H1 (cell line): Measurements from ENCODE around the gene FGD6. TPM values are rescaled to one million over a fixed set of nuclear protein-coding genes. Genes with fewer than 3 reads are reported as not detected.

Source experiments
- CTCF ChIA-PET: fragments of 300-600 bp; sonication (Branson Sonifier 250); formaldehyde crosslinking; loops from one replicate; lab custom pipeline; 2021; ENCODE audit not compliant: partially characterized antibody; lab: Charles Lee
- POLR2A ChIA-PET: fragments of 300-600 bp; sonication (Branson Sonifier 250); formaldehyde crosslinking; loops from one replicate; lab custom pipeline; 2021; ENCODE audit warnings: inconsistent platforms; ENCODE audit not compliant: partially characterized antibody; lab: Charles Lee
- DNase-seq, 2 experiments: peaks; one replicate each; pipeline versions ENCODE4 v3.0.0 to v3.0.0-alpha.2; 2010 to 2022; ENCODE audit warnings: low spot score in 2 of 2, low read depth in 1 of 2, mixed read lengths in 1 of 2
- FAIRE-seq: peaks from 2 replicates; lab custom pipeline; 2011; peaks lifted over from hg19 to GRCh38; lab: Jason Lieb, UNC
- H2AFZ ChIP-seq: 2 replicates; pipeline ENCODE4 v1.8.1; 2012; ENCODE audit warnings: low read length, inconsistent platforms
- H2AK5ac ChIP-seq: 2 replicates; pipeline ENCODE4 v1.6.1; 2013; ENCODE audit warnings: low read depth, low read length
- H2BK120ac ChIP-seq: replicated peaks from 2 replicates; pipeline ENCODE3; 2013; ENCODE audit warnings: low read depth, low read length, inconsistent platforms
- H2BK12ac ChIP-seq: 2 replicates; pipeline ENCODE4 v1.6.1; 2013; ENCODE audit warnings: low read depth, low read length
- H2BK15ac ChIP-seq: 2 replicates; pipeline ENCODE4 v1.6.1; 2013; ENCODE audit warnings: low read length
- H2BK20ac ChIP-seq: 2 replicates; pipeline ENCODE4 v1.6.1; 2013; ENCODE audit warnings: low read length
- H2BK5ac ChIP-seq: 2 replicates; pipeline ENCODE4 v1.6.1; 2013; ENCODE audit warnings: low read depth, low read length
- H3K14ac ChIP-seq: 2 replicates; pipeline ENCODE4 v1.6.1; 2013; ENCODE audit warnings: inconsistent platforms; ENCODE audit not compliant: insufficient read length
- H3K18ac ChIP-seq: 2 replicates; pipeline ENCODE4 v1.6.1; 2013; ENCODE audit warnings: low read length; ENCODE audit errors: extremely low read depth
- H3K23ac ChIP-seq: 2 replicates; pipeline ENCODE4 v1.6.1; 2013; ENCODE audit warnings: inconsistent platforms; ENCODE audit not compliant: insufficient read length
- H3K23me2 ChIP-seq: 2 replicates; pipeline ENCODE4 v1.6.1; 2013; ENCODE audit warnings: low read depth, low read length
- H3K27ac ChIP-seq: 2 replicates; pipeline ENCODE4 v1.6.1; 2011; ENCODE audit warnings: low read depth, low read length, inconsistent platforms
- H3K27me3 ChIP-seq, 4 experiments: replicated peaks in 1 of 4; 1 replicate in 1 of 4; 2 replicates in 3 of 4; pipeline versions ENCODE4 v1.6.1 to v1.8.1; 2011 to 2013; ENCODE audit warnings: low read length in 3 of 4, mild to moderate bottlenecking in 3 of 4, inconsistent platforms in 2 of 4, mixed read lengths in 2 of 4, moderate library complexity in 1 of 4; ENCODE audit not compliant: control insufficient read depth in 3 of 4, insufficient read depth in 3 of 4; ENCODE audit errors: extremely low read depth in 1 of 4
- H3K36me3 ChIP-seq, 4 experiments: 2 replicates each; pipeline versions ENCODE4 v1.6.1 to v1.8.1; 2011 to 2013; ENCODE audit warnings: mild to moderate bottlenecking in 4 of 4, low read length in 3 of 4, moderate library complexity in 2 of 4, control low read depth in 1 of 4, inconsistent platforms in 1 of 4; ENCODE audit not compliant: insufficient read depth in 4 of 4, control insufficient read depth in 2 of 4
- H3K4ac ChIP-seq: replicated peaks from 2 replicates; pipeline ENCODE3; 2013; ENCODE audit warnings: low read length, low read depth, mixed read lengths, inconsistent platforms; ENCODE audit not compliant: insufficient read length
- H3K4me1 ChIP-seq, 4 experiments: replicated peaks in 1 of 4; 1 replicate in 1 of 4; 2 replicates in 3 of 4; pipeline versions ENCODE4 v1.6.1 to v1.8.1; 2011 to 2013; ENCODE audit warnings: low read length in 3 of 4, inconsistent platforms in 2 of 4, mixed read lengths in 1 of 4; ENCODE audit not compliant: insufficient read depth in 4 of 4, control insufficient read depth in 3 of 4
- H3K4me2 ChIP-seq, 2 experiments: 2 replicates each; pipeline versions ENCODE4 v1.6.1 to v1.8.1; 2011 to 2013; ENCODE audit warnings: low read depth in 2 of 2, low read length in 2 of 2, control low read depth in 1 of 2, inconsistent platforms in 1 of 2, mild to moderate bottlenecking in 1 of 2; ENCODE audit not compliant: insufficient read depth in 1 of 2
- H3K4me3 ChIP-seq, 4 experiments: fragments of 200-600, 300-600 bp in 1 of 4; sonication (generic), shearing (Covaris generic), sonication (Bioruptor Twin) in 1 of 4; 2 replicates each; pipeline versions ENCODE4 v1.5.1 to v1.8.1; 2011 to 2016; ENCODE audit warnings: low read length in 4 of 4, low read depth in 3 of 4, control low read depth in 2 of 4, inconsistent platforms in 2 of 4, mild to moderate bottlenecking in 2 of 4, mixed read lengths in 1 of 4, moderate library complexity in 1 of 4; ENCODE audit not compliant: insufficient read depth in 2 of 4; ENCODE audit errors: extremely low read depth in 1 of 4
- H3K56ac ChIP-seq: replicated peaks from 2 replicates; pipeline ENCODE3; 2013; ENCODE audit warnings: low read depth, mild to moderate bottlenecking, mixed read lengths, low read length, inconsistent platforms; ENCODE audit not compliant: insufficient read length
- H3K79me1 ChIP-seq: 2 replicates; pipeline ENCODE4 v1.6.1; 2013; ENCODE audit warnings: low read depth, low read length, control low read depth
- H3K79me2 ChIP-seq, 2 experiments: 2 replicates each; pipeline versions ENCODE4 v1.6.1 to v1.8.1; 2012 to 2013; ENCODE audit warnings: low read length in 2 of 2, mild to moderate bottlenecking in 2 of 2, inconsistent platforms in 1 of 2; ENCODE audit not compliant: insufficient read depth in 2 of 2, control insufficient read depth in 1 of 2
- H3K9ac ChIP-seq, 4 experiments: replicated peaks in 1 of 4; 1 replicate in 1 of 4; 2 replicates in 3 of 4; pipeline versions ENCODE4 v1.6.1 to v1.8.1; 2011 to 2013; ENCODE audit warnings: low read depth in 3 of 4, low read length in 3 of 4, control low read depth in 2 of 4, mild to moderate bottlenecking in 2 of 4, moderate library complexity in 2 of 4, inconsistent platforms in 1 of 4; ENCODE audit errors: extremely low read depth in 1 of 4
- H3K9me3 ChIP-seq, 2 experiments: 2 replicates each; pipeline versions ENCODE4 v1.6.1 to v1.8.1; 2012 to 2013; ENCODE audit warnings: mild to moderate bottlenecking in 2 of 2, moderate library complexity in 2 of 2, control low read depth in 1 of 2, inconsistent platforms in 1 of 2, low read depth in 1 of 2, low read length in 1 of 2, mixed read lengths in 1 of 2; ENCODE audit not compliant: insufficient read depth in 2 of 2
- H4K20me1 ChIP-seq, 2 experiments: replicated peaks in 1 of 2; 2 replicates each; pipeline versions ENCODE3 to v1.8.1; 2011 to 2013; ENCODE audit warnings: inconsistent platforms in 2 of 2, low read length in 2 of 2, mild to moderate bottlenecking in 1 of 2; ENCODE audit not compliant: insufficient read depth in 2 of 2, control insufficient read depth in 1 of 2
- H4K5ac ChIP-seq: 2 replicates; pipeline ENCODE4 v1.6.1; 2013; ENCODE audit warnings: low read length, low read depth, mixed read lengths, inconsistent platforms; ENCODE audit not compliant: insufficient read length
- H4K8ac ChIP-seq: 2 replicates; pipeline ENCODE4 v1.8.0; 2013; ENCODE audit warnings: mild to moderate bottlenecking, moderate library complexity, low read length, inconsistent platforms; ENCODE audit not compliant: insufficient read depth; ENCODE audit errors: extremely low read depth
- H4K91ac ChIP-seq: replicated peaks from 2 replicates; pipeline ENCODE3; 2013; ENCODE audit warnings: low read length, mixed read lengths, inconsistent platforms; ENCODE audit not compliant: insufficient read length
- EGR1 ChIP-seq: IDR thresholded peaks from 2 replicates; pipeline ENCODE4 v1.6.1; 2011; ENCODE audit warnings: low read depth, low read length, borderline replicate concordance
- HDAC6 ChIP-seq: IDR thresholded peaks from one replicate; pipeline ENCODE4 v1.7.1; 2012; ENCODE audit warnings: low read depth, mild to moderate bottlenecking, inconsistent platforms, low read length, moderate library complexity
- POLR2AphosphoS5 ChIP-seq: IDR thresholded peaks from 2 replicates; pipeline ENCODE4 v1.6.1; 2011; ENCODE audit warnings: low read depth, low read length
- POU5F1 ChIP-seq: IDR thresholded peaks from 2 replicates; pipeline ENCODE4 v1.6.1; 2011; ENCODE audit warnings: low read depth, mild to moderate bottlenecking, low read length, moderate library complexity
- RBBP5 ChIP-seq: IDR thresholded peaks from 2 replicates; pipeline ENCODE4 v1.7.1; 2012; ENCODE audit warnings: low read depth, mild to moderate bottlenecking, inconsistent platforms, low read length, moderate library complexity, borderline replicate concordance
- SIRT6 ChIP-seq: IDR thresholded peaks from one replicate; pipeline ENCODE4 v1.7.1; 2012; ENCODE audit warnings: low read length, inconsistent platforms
- SRF ChIP-seq: IDR thresholded peaks from 2 replicates; pipeline ENCODE4 v1.6.1; 2011; ENCODE audit warnings: mild to moderate bottlenecking, low read depth, low read length, moderate library complexity
- TAF1 ChIP-seq: IDR thresholded peaks from 2 replicates; pipeline ENCODE4 v1.6.1; 2011; ENCODE audit warnings: mild to moderate bottlenecking, low read depth, low read length
- WGBS, 2 experiments: shearing (Covaris generic) in 1 of 2; methylation state at CpG; one replicate each; pipeline versions ENCODE4 v1.1.6 to v1.1.7; 2013 to 2015; ENCODE audit warnings: low lambda C conversion rate in 2 of 2, mixed read lengths in 2 of 2, inconsistent platforms in 1 of 2, low coverage in 1 of 2, missing lambda C conversion rate in 1 of 2; ENCODE audit not compliant: insufficient replicate concordance in 2 of 2, insufficient coverage in 1 of 2, insufficient read length in 1 of 2; ENCODE audit errors: extremely low coverage in 1 of 2, missing lambda C conversion rate in 1 of 2; 5-methylcytosine and 5-hydroxymethylcytosine counted together
- polyA plus RNA-seq, 7 experiments: library from polyadenylated mRNA; depleted of rRNA in 3 of 7; stranded (reverse) in 5 of 7; unstranded in 2 of 7; fragments of >200 nt in 5 of 7; fragments of 200-250 nt in 2 of 7; gene quantifications; 1 replicate in 5 of 7; 2 replicates in 1 of 7; 4 replicates in 1 of 7; pipeline versions ENCODE4 v1.2.1 to v1.2.3, GENCODE V29; 2011 to 2013; ENCODE audit warnings: missing spikeins in 2 of 7, mixed read lengths in 2 of 7
- total RNA-seq: library from RNA; stranded (reverse); fragmentation: NEBNext Ultra II Directional; extraction: Animal tissue kit (Norgen Biotek cat#: 25700); gene quantifications from 2 replicates; pipeline ENCODE4 v1.2.1, GENCODE V29; 2021
- TF ChIP-seq, protein P1 (sequence below): IDR thresholded peaks from 2 replicates; pipeline ENCODE4 v1.6.1; 2012; ENCODE audit warnings: inconsistent platforms

Gene FGD6
- total and polyA plus RNA-seq, 2 of the 8 experiments (the other 6 are each of a cell fraction or from before 2014, with no cell fraction given): 12.2 to 24.3 TPM

DNA sequence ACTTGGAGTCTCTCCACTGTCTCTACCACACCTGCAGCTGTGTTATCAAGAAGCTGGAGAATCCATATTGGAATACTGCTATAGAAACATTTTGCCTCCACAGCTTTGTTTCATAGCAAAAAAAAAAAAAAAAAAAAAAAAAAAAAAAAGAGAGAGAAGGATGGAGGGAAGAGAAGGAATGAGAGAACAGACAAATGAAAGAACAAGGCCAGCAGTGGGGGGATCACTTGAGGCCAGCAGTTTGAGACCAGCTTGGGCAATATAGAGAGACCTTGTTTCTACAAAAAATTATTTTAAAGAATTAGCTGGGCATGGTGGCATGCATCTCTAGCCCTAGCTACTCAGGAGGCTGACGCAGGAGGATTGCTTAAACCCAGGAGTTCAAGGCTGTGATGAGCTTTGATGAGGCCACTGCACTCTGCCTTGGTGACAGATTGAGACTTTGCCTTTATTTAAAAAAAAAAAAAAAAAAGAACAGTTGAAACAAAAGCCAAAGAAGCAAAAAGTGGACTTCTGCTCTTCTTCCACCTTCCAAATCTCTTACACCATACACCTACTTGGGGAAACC lies 8.5 kb upstream of the FGD6 start:
- peaks cover 7% of the 10 kb centered on the region for H3K79me1 ChIP-seq
- H3K18ac ChIP-seq: no peak overlapping the region
- no peak overlapping the region for H4K91ac ChIP-seq
- H2AK5ac ChIP-seq: no peak overlapping the region
- H3K4me1 ChIP-seq: peaks cover 0 to 5% (median 0%) of the 10 kb centered on the region in 4 experiments; a peak in 1 of 7 replicates
- H2BK12ac ChIP-seq: no peak overlapping the region
- H4K20me1 ChIP-seq: peaks cover 0 to 5% of the 10 kb centered on the region in 2 experiments
- no peak overlapping the region for H4K8ac ChIP-seq
- CTCF ChIA-PET: interaction anchor here (0.6 to 1.2 kb wide), 4 partner anchors 33 to 142 kb away, joined by 3 to 4 read pairs (median 3); no protein-coding TSS in a partner anchor
- H3K23ac ChIP-seq: no peak overlapping the region
- no peak overlapping the region for H3K4ac ChIP-seq
- H3K4me3 ChIP-seq: no peak overlapping the region
- H3K9ac ChIP-seq: no peak overlapping the region
- no peak overlapping the region for H4K5ac ChIP-seq
- POLR2A ChIA-PET: interaction anchor here (0.6 to 1.1 kb wide), 4 partner anchors 8 to 222 kb away, joined by 3 to 6 read pairs (median 3); partner anchors contain the start of gene VEZT
- H3K27me3 ChIP-seq: no peaks in the 10 kb centered on the region
- H3K79me2 ChIP-seq: peaks cover 10 to 96% of the 10 kb centered on the region in 2 experiments
- no peak overlapping the region for H3K4me2 ChIP-seq
- H2BK15ac ChIP-seq: no peak overlapping the region
- H2AFZ ChIP-seq: no peak overlapping the region
- H3K23me2 ChIP-seq: no peaks in the 10 kb centered on the region
- H3K36me3 ChIP-seq: peaks cover 0 to 22% (median 3%) of the 10 kb centered on the region in 4 experiments; a peak in 4 of 8 replicates
- H3K27ac ChIP-seq: no peak overlapping the region
- no peaks in the 10 kb centered on the region for H3K9me3 ChIP-seq
- no peak for DNase-seq
- no peak overlapping the region for H3K56ac ChIP-seq
- no peak overlapping the region for H3K14ac ChIP-seq
- WGBS, 2 experiments: 75% methylated on average over 1 of the region's 1 CpG; no CpG with 5 or more reads in 1 of the 2 experiments
- no peak overlapping the region for H2BK120ac ChIP-seq
- no peak overlapping the region for H2BK20ac ChIP-seq
- no peak overlapping the region for H2BK5ac ChIP-seq
- FAIRE-seq: no peak
- TF ChIP-seq SRF (no peak), EGR1 (no peak), SIRT6 (no peak), HDAC6 (no peak), POLR2AphosphoS5 (no peak), RBBP5 (no peak), TAF1 (no peak), POU5F1 (no peak)
- TF ChIP-seq, protein P1, sequence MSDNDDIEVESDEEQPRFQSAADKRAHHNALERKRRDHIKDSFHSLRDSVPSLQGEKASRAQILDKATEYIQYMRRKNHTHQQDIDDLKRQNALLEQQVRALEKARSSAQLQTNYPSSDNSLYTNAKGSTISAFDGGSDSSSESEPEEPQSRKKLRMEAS: no peak
